Measurements from ENCODE around the gene ZWINT. TPM values are rescaled to one million over a fixed set of nuclear protein-coding genes. Genes with fewer than 3 reads are reported as not detected.

Gene ZWINT
- total RNA-seq, 1 donor from 2014 or later = not detected

DNA sequence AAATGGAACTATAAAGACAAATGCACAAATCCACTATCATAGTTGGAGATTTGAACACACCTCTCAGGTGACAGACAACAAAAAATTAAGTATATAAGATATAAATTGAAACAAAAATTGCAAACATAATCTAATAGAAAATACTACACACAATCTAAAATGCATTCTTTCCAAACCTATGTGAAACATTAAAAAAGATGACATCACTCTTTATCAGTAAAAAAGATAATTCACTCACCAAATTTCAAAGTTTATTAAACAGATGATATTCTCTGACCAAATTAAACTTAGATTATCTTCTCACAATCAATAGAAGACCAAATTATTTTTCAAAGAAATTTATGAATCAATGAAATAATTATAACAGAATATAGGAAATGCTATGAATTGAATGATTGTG, 4.0 kb downstream of the ZWINT start:
- TF ChIP-seq, protein P1, sequence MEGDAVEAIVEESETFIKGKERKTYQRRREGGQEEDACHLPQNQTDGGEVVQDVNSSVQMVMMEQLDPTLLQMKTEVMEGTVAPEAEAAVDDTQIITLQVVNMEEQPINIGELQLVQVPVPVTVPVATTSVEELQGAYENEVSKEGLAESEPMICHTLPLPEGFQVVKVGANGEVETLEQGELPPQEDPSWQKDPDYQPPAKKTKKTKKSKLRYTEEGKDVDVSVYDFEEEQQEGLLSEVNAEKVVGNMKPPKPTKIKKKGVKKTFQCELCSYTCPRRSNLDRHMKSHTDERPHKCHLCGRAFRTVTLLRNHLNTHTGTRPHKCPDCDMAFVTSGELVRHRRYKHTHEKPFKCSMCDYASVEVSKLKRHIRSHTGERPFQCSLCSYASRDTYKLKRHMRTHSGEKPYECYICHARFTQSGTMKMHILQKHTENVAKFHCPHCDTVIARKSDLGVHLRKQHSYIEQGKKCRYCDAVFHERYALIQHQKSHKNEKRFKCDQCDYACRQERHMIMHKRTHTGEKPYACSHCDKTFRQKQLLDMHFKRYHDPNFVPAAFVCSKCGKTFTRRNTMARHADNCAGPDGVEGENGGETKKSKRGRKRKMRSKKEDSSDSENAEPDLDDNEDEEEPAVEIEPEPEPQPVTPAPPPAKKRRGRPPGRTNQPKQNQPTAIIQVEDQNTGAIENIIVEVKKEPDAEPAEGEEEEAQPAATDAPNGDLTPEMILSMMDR (IDR thresholded peaks at IDR 0.05) = no peak
- no peaks in the 10 kb centered on the region for H3K27me3 ChIP-seq
- no peak overlapping the region for H3K27ac ChIP-seq
- H3K4me3 ChIP-seq = no peak overlapping the region
- H3K36me3 ChIP-seq = no peaks in the 10 kb centered on the region
- H3K9me3 ChIP-seq = no peaks in the 10 kb centered on the region
- intact Hi-C loops (cut with DNase I) = no loop called here
- DNase-seq (ENCODE audit: low spot score in 2 of 2) = no peak
- peaks cover 0 to 3% of the 10 kb centered on the region in 2 donors for H3K4me1 ChIP-seq

DNA sequence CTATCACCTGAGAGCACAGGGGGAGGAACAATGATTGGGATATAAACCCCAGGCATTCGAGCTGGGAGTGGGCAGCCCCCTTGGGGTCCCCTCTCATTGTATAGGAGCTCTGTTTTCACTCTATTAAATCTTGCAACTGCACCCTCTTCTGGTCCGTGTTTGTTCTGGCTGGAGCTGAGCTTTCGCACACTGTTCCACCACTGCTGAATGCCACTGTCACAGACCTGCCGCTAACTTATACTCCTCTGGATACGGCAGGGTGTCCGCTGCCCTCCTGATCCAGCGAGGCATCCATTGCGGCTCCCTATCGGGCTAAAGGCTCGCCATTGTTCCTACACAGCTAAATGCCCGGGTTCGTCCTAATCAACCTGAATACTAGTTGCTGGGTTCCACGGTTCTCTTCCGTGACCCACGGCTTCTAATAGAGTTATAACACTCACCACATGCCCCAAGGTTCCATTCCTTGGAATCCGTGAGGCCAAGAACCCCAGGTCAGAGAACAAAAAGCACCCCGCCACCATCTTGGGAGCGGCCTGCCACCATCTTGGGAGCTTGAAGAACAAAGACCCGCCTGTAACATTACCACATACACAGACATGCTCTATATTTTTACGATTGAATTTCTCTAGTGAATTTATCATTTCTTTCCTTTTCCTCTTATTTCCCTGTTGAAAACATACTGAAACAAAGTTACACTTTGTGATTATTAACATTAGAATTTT, 9.0 kb downstream of the ZWINT start:
- Histone ChIP-seq H3K4me1 (no peaks in the 10 kb centered on the region), H3K27ac (no peak overlapping the region), H3K36me3 (no peaks in the 10 kb centered on the region), H3K9me3 (no peaks in the 10 kb centered on the region), H3K4me3 (no peak overlapping the region), H3K27me3 (no peaks in the 10 kb centered on the region)
- TF ChIP-seq, protein P1 (IDR thresholded peaks at IDR 0.05) = no peak
- intact Hi-C loops (cut with DNase I) = no loop called here
- DNase-seq (ENCODE audit: low spot score in 2 of 2) = no peak

DNA sequence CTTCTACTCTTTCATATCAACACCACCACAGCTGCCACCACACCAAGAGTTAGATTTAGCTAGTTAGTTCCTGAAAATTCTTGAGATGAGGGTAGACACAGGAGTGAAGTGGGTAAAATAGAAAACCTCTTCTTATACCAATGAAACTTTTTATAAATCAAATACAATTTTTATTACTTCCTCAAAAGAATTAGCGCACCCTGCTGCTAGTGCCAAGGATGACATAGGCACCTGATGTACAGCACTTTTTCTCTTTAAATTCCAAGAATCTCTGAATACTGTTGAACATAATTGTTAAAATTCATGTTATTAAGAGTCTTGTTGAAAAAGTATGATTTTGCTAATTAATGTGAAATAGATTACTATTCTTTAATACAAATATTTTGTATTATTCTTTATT, 11.4 kb downstream of the ZWINT start:
- intact Hi-C loops (cut with DNase I) = no loop called here
- H3K4me3 ChIP-seq = no peak overlapping the region
- H3K9me3 ChIP-seq = no peaks in the 10 kb centered on the region
- TF ChIP-seq, protein P1 (IDR thresholded peaks at IDR 0.05) = no peak
- H3K4me1 ChIP-seq = no peaks in the 10 kb centered on the region
- no peak for DNase-seq (ENCODE audit: low spot score in 2 of 2)
- no peaks in the 10 kb centered on the region for H3K36me3 ChIP-seq
- no peaks in the 10 kb centered on the region for H3K27me3 ChIP-seq
- H3K27ac ChIP-seq = no peak overlapping the region

DNA sequence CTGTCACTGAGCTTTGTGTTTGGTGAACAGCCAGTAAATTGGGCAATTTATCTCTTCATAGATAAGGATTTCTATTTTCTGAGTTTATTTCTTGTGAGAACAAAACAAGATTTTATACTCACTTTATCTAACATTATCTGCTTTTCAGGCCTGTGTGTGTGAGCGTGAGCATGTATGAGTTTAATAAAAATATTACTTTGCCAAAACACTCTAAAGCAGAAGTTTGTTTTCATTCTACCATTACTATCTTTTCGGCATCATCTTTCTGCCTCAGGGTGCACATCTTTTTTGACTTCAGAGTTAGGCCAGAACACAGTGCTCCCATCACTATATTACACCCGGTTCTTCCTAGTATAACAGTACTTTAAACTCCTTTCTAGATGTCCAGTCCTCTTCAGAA, 13.0 kb downstream of the ZWINT start:
- no peaks in the 10 kb centered on the region for H3K9me3 ChIP-seq
- no peaks in the 10 kb centered on the region for H3K36me3 ChIP-seq
- intact Hi-C loops (cut with DNase I) = no loop called here
- no peaks in the 10 kb centered on the region for H3K27me3 ChIP-seq
- TF ChIP-seq, protein P1 (IDR thresholded peaks at IDR 0.05) = no peak
- no peaks in the 10 kb centered on the region for H3K4me1 ChIP-seq
- H3K4me3 ChIP-seq = no peak overlapping the region
- no peak for DNase-seq (ENCODE audit: low spot score in 2 of 2)
- H3K27ac ChIP-seq = no peak overlapping the region

DNA sequence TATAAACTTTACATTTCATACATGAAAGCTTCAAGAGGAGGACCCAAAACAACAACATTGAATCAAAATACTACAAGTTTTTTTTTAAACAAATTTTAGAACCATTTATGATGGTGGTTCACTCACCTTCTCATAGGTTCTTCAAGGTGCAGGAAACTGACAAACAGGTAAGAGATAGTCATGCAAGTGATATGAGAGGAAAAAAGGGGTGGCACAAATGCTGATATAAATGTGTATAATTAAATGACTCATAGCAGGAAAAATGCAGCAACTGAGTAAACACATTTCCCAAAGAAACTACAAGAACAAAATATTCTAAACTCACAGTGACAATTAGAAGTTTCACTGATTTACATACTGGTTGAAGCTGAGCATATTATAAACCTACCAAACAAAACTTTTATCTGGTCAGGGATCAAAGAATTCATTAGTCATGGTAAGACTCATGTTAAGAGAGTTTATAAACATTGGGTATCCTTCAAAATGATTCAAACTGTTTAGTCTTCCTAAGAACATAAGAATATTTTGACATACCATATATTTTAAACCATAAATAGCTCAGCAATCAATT, 14.1 kb downstream of the ZWINT start:
- Histone ChIP-seq H3K27ac (no peak overlapping the region), H3K9me3 (no peaks in the 10 kb centered on the region), H3K36me3 (no peaks in the 10 kb centered on the region), H3K27me3 (no peaks in the 10 kb centered on the region), H3K4me1 (no peaks in the 10 kb centered on the region), H3K4me3 (no peak overlapping the region)
- intact Hi-C loops (cut with DNase I) = no loop called here
- DNase-seq (ENCODE audit: low spot score in 2 of 2) = no peak
- TF ChIP-seq, protein P1 (IDR thresholded peaks at IDR 0.05) = no peak

Data from ascending aorta (tissue), 2 donors.